ENCODE data around the gene JUN. TPM values are rescaled to one million over a fixed set of nuclear protein-coding genes. Genes with fewer than 3 reads are reported as not detected.

Gene JUN
- polyA plus RNA-seq, 1 donor (not counting 4 experiments of a cell fraction or from before 2014, with no cell fraction given) = 70.1 TPM

- no peaks in the 10 kb centered on the region for H3K9me3 ChIP-seq (ENCODE audit: control insufficient read depth, low read depth, low read length)
- peak overlapping the region; percentile 89 to 92 (median 91) for H3K4me3 ChIP-seq (ENCODE audit: control insufficient read depth in 2 of 3, extremely low read depth in 1 of 3, insufficient read depth in 2 of 3, low read depth in 1 of 3, low read length in 3 of 3)
- H3K36me3 ChIP-seq (ENCODE audit: control insufficient read depth in 2 of 2, extremely low read depth in 1 of 2, insufficient read depth in 2 of 2, low read length in 2 of 2) = peaks cover 3 to 7% of the 10 kb centered on the region in 2 experiments
- no peaks in the 10 kb centered on the region for H3K9me1 ChIP-seq (ENCODE audit: control insufficient read depth, extremely low read depth, insufficient read depth, low read length)
- no peak for FAIRE-seq
- H3K27ac ChIP-seq (ENCODE audit: control insufficient read depth, insufficient read depth, low read length) = peak overlapping the region; percentile 90
- H3K27me3 ChIP-seq (ENCODE audit: control insufficient read depth, extremely low read depth, insufficient read depth, low read length) = no peaks in the 10 kb centered on the region
- TF ChIP-seq CTCF (optimal IDR thresholded peaks at IDR 0.05 in 1 of 3, IDR thresholded peaks at IDR 0.05 in 1 of 3, conservative IDR thresholded peaks at IDR 0.05 in 1 of 3; ENCODE audit: extremely low read depth in 1 of 3, insufficient read depth in 2 of 3, low read length in 3 of 3) (no peak), EZH2 (IDR thresholded peaks at IDR 0.05; ENCODE audit: low read length) (no peak)
- H3K79me2 ChIP-seq (ENCODE audit: control insufficient read depth, insufficient read depth, low read length) = peaks cover 31% of the 10 kb centered on the region
- H2AFZ ChIP-seq (ENCODE audit: control insufficient read depth, low read length) = no peak overlapping the region
- peaks cover 20% of the 10 kb centered on the region for H3K4me1 ChIP-seq (ENCODE audit: control insufficient read depth, extremely low read depth, insufficient read depth, low read length)
- peaks cover 17% of the 10 kb centered on the region for H4K20me1 ChIP-seq (ENCODE audit: control insufficient read depth, extremely low read depth, insufficient read depth, low read length)
- H3K9ac ChIP-seq (ENCODE audit: control insufficient read depth, extremely low read depth, insufficient read depth, low read length) = peak overlapping the region; percentile 100
- peak overlapping the region; percentile 94 for H3K4me2 ChIP-seq (ENCODE audit: control insufficient read depth, extremely low read depth, insufficient read depth, low read depth, low read length)
- DNase-seq (ENCODE audit: low read depth, low spot score) = no peak
- dilution Hi-C loops (cut with MboI; ENCODE audit: extremely low pct_ligation_motif_present, low sequenced_read_pairs) = no loop called here
Measured at GRCh38 chr1:58780836-58781452, 2.9 kb downstream of the JUN start.

DNA sequence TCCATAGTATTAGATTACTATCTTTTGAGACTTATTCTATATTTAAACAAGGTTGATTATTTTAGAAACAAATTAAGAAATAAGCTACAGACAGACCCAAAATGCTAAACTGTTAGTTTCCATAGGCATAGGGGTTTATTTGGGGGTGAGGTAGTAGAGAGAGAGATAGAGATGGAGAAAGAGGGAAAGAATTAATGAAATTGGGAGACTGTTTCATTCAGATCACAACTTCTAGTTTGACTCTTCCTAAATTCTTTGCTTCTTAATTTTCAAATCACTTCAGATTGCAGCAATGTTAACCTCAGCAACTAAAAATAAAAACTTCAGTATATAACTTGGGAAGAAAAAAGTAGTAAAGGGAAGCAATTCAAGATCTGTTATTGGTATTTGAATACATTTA, 3.4 kb downstream of the JUN start:
- TF ChIP-seq EZH2 (IDR thresholded peaks at IDR 0.05; ENCODE audit: low read length) (no peak), CTCF (optimal IDR thresholded peaks at IDR 0.05 in 1 of 3, IDR thresholded peaks at IDR 0.05 in 1 of 3, conservative IDR thresholded peaks at IDR 0.05 in 1 of 3; ENCODE audit: extremely low read depth in 1 of 3, insufficient read depth in 2 of 3, low read length in 3 of 3) (no peak)
- H3K27me3 ChIP-seq (ENCODE audit: control insufficient read depth, extremely low read depth, insufficient read depth, low read length) = no peaks in the 10 kb centered on the region
- H3K79me2 ChIP-seq (ENCODE audit: control insufficient read depth, insufficient read depth, low read length) = peaks cover 31% of the 10 kb centered on the region
- dilution Hi-C loops (cut with MboI; ENCODE audit: extremely low pct_ligation_motif_present, low sequenced_read_pairs) = no loop called here
- no peak for DNase-seq (ENCODE audit: low read depth, low spot score)
- H3K9me1 ChIP-seq (ENCODE audit: control insufficient read depth, extremely low read depth, insufficient read depth, low read length) = no peaks in the 10 kb centered on the region
- peaks cover 15% of the 10 kb centered on the region for H3K4me1 ChIP-seq (ENCODE audit: control insufficient read depth, extremely low read depth, insufficient read depth, low read length)
- peaks cover 17% of the 10 kb centered on the region for H4K20me1 ChIP-seq (ENCODE audit: control insufficient read depth, extremely low read depth, insufficient read depth, low read length)
- H3K9me3 ChIP-seq (ENCODE audit: control insufficient read depth, low read depth, low read length) = no peaks in the 10 kb centered on the region
- peak overlapping the region; percentile 100 for H3K9ac ChIP-seq (ENCODE audit: control insufficient read depth, extremely low read depth, insufficient read depth, low read length)
- H3K4me2 ChIP-seq (ENCODE audit: control insufficient read depth, extremely low read depth, insufficient read depth, low read depth, low read length) = peak overlapping the region; percentile 94
- peaks cover 3 to 7% of the 10 kb centered on the region in 2 experiments for H3K36me3 ChIP-seq (ENCODE audit: control insufficient read depth in 2 of 2, extremely low read depth in 1 of 2, insufficient read depth in 2 of 2, low read length in 2 of 2)
- no peak overlapping the region for H2AFZ ChIP-seq (ENCODE audit: control insufficient read depth, low read length)
- H3K4me3 ChIP-seq (ENCODE audit: control insufficient read depth in 2 of 3, extremely low read depth in 1 of 3, insufficient read depth in 2 of 3, low read depth in 1 of 3, low read length in 3 of 3) = peak overlapping the region; percentile 89 to 92 (median 91)
- FAIRE-seq = no peak
- peak overlapping the region; percentile 90 for H3K27ac ChIP-seq (ENCODE audit: control insufficient read depth, insufficient read depth, low read length)
